NCI-H1048 (cell line): ENCODE results near the gene MYOCD.
A peak's percentile ranks its signal among the peaks of the same experiment; 100 is the strongest.
"Not testable (repeated sequence)": the region's sequence is repeated elsewhere in the genome, so short reads cannot be mapped to it uniquely, and the experiment has no call there.

ENCODE experiments used
- DNase-seq: peaks from one replicate; lab custom pipeline; 2025; lab: John Stamatoyannopoulos, UW

Gene MYOCD

GRCh38 chr17:12665263-12666210, at the start of gene MYOCD:
MYOCD (plus strand) TSS chr17:12665890; CDS start chr17:12666189, 299 bp downstream.
- DNase-seq, result peak; percentile 7

DNA sequence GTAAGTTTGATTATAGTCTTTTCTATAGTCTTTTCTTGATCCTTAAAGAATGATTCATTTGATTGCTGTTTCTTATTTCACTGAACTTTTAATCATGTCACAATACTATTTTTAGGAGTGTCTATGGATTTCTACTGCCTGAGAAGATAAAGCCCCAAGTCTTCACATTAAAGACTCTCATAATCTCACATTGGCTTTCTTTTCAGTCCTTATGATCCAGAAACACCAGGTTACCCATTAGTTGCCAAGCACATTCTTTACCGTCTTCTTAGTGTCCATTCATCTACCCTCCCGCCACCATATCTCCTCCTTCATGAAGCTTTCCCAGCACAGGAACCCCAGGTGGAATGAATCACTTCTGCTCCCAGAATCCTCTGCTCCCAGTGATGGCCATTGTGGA, 49.5 kb upstream of the MYOCD start:
- DNase-seq, result no peak

- no peak for DNase-seq
Measured at GRCh38 chr17:12618557-12618956, 47.1 kb upstream of the MYOCD start.

GRCh38 chr17:12619459-12620199, 46.1 kb upstream of the MYOCD start:
- no peak for DNase-seq

- DNase-seq, result no peak
Measured at GRCh38 chr17:12620200-12620720, 45.4 kb upstream of the MYOCD start.

- DNase-seq, result no peak
Measured at GRCh38 chr17:12622726-12623125, 43.0 kb upstream of the MYOCD start.

DNA sequence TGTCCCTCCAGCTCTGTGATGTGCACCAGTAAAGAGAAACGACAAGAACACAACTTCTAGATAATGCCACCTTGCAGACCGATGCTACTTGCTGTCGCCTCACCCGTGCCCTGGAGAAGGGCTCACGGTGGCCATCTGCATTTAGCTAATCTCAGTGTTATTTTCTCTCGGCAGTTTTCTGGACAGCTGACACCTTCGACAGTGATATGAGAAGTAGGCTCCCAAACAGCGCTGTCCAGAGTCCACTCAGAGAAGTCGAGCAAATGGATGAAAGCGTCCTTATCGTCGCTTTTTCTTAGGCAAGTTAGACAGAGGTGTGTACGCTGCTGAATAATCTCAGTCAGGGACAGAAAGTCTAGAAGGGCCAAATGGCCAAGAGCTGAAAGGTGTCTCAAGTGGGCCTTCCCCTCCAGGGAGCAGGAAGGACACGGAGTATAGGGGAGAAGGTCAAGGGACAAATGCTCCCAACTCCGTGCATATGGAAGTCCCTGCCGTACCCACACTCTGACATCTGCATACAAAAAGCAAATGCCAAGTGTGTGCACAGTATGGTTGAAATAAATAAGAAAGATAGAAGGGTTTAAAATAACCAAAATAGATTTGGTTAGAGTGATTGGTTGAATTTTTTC, 42.4 kb upstream of the MYOCD start:
- no peak for DNase-seq

DNA sequence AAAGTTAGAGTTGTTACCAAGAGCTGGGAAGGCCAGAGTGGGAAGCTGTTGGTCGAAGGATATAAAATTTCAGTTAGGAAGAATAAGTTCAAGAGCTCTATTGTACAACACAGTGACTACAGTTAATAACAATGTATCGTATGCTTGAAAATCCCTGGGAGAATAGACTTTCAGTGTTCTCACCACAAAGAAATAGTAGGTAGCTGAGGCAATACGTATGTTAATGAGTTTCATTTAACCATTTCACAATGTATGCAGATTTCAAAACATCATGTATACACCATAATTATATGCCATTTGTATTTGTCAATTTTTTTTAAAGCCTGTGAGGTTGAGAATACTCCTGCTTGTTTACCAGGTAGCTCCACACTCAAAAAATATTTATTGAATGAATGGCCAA, 41.5 kb upstream of the MYOCD start:
- DNase-seq, result no peak

GRCh38 chr17:12625092-12625491, 40.6 kb upstream of the MYOCD start:
- no peak for DNase-seq

DNA sequence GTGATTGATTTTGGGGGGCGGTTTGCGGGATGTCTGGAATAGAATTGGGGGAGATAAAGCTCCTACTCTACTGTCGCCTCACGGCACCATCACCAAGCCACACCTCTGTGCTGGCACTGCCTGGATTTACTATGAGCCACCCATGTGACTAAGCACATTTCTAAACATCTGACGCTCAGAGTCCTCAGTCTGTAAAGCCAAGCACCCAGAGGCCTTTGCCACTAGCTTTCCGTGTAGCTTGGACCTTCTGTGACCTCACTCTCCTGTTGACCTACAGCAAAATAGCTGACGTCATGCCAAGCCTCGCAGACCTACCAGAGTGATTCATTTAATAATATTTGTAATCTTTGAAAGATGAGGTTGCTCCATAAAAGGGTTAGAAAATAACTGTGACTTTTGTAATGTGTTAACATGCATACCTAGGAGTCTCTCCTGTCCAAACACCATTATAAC, 38.5 kb upstream of the MYOCD start:
- DNase-seq, result no peak

- DNase-seq, result no peak
Measured at GRCh38 chr17:12627781-12628451, 37.8 kb upstream of the MYOCD start.

GRCh38 chr17:12631076-12631475, 34.6 kb upstream of the MYOCD start:
- DNase-seq, result no peak

GRCh38 chr17:12632785-12633184, 32.9 kb upstream of the MYOCD start:
- DNase-seq, result no peak

DNA sequence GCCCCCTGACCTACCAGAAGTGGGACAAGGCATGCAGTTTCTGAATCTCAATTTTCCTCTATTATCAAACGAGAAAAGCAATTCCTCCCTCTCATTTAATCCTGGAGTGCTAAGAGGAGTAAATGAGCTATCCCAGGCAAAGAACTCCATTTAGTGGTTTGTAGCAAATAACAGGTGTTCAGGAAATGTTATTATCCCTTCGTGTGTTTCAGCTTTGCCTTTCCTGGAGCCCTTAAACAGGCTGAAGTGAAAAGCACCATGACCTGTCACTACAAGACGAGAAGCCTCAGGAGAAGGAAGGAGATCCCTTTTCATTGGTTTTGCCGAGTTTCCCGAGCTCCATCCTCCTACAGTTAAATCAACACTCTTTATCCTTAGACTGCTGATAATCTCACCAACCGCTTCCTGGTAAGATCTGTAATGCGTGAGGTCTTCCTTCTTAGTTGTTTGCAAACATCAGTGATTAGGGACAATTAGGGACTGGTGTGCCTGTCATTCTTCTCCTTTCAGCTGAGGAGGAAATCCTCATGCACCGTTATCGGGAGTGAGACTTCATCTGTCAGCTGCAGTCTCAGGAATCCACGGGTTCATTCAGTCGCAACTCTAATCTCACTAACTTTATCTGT, 30.8 kb upstream of the MYOCD start:
- DNase-seq, result no peak

- not testable (repeated sequence) for DNase-seq
Measured at GRCh38 chr17:12635996-12636395, 29.7 kb upstream of the MYOCD start.

- DNase-seq, result no peak
Measured at GRCh38 chr17:12637015-12637414, 28.7 kb upstream of the MYOCD start.

- DNase-seq, result no peak
Measured at GRCh38 chr17:12637745-12638651, 27.7 kb upstream of the MYOCD start.

GRCh38 chr17:12640364-12640763, 25.3 kb upstream of the MYOCD start:
- no peak for DNase-seq

DNA sequence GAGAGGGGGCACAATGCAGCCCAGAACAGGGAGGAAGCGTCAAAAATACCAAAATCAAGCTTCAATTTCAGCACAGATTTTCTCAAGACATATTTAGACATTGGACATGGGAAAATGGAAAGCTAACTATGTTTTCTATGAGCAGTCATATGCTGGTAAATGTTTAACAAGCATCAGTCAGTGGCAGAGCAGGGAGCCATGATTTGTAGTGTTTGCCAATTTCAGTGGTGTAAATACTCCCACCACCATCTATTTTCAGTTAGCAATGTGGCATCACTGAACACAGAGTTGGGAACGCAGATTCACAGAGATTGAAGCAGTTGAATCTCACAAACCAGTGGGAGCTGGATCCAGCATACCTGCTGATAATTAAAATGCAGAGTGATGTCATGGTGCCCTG, 24.6 kb upstream of the MYOCD start:
- no peak for DNase-seq

GRCh38 chr17:12642034-12642433, 23.7 kb upstream of the MYOCD start:
- no peak for DNase-seq
